Aorta (tissue), 5 donors: ENCODE results near the gene ALG3. TPM values are rescaled to one million over a fixed set of nuclear protein-coding genes. Genes with fewer than 3 reads are reported as not detected.

ENCODE experiments used
- ATAC-seq: fragments of 200-7000 bp; cut with Tn5 transposase; one replicate; pipeline ENCODE4 v1.9.1; 2022; ENCODE audit warnings: moderate library complexity; ENCODE audit not compliant: low FRiP score
- DNase-seq, 2 donors: peaks; one replicate each; pipeline ENCODE4 v3.0.0-alpha.2; 2020
- H3K27ac ChIP-seq, 2 donors: one replicate each; pipeline ENCODE4 v1.5.1; 2013; ENCODE audit warnings: low read length in 2 of 2, mild to moderate bottlenecking in 2 of 2, moderate library complexity in 2 of 2, control low read depth in 1 of 2, inconsistent platforms in 1 of 2, low read depth in 1 of 2
- H3K27me3 ChIP-seq, 2 donors: one replicate each; pipeline ENCODE4 v1.6.1; 2013; ENCODE audit warnings: control low read depth in 1 of 2, low read length in 1 of 2, mild to moderate bottlenecking in 1 of 2, moderate library complexity in 1 of 2; ENCODE audit not compliant: insufficient read depth in 2 of 2, control insufficient read depth in 1 of 2
- H3K36me3 ChIP-seq, 2 donors: one replicate each; pipeline ENCODE4 v1.6.1; 2013; ENCODE audit warnings: control low read depth in 1 of 2, low read length in 1 of 2, mild to moderate bottlenecking in 1 of 2; ENCODE audit not compliant: insufficient read depth in 2 of 2, control insufficient read depth in 1 of 2
- H3K4me1 ChIP-seq, 2 donors: one replicate each; pipeline ENCODE4 v1.6.1; 2013; ENCODE audit warnings: low read length in 2 of 2, control low read depth in 1 of 2, mild to moderate bottlenecking in 1 of 2, moderate library complexity in 1 of 2; ENCODE audit not compliant: insufficient read depth in 2 of 2, control insufficient read depth in 1 of 2
- H3K4me3 ChIP-seq, 2 donors: one replicate each; pipeline ENCODE4 v1.5.1; 2013; ENCODE audit warnings: low read length in 2 of 2, control low read depth in 1 of 2, mild to moderate bottlenecking in 1 of 2
- H3K9me3 ChIP-seq: one replicate; pipeline ENCODE4 v1.6.1; 2013; ENCODE audit warnings: mild to moderate bottlenecking, low read length; ENCODE audit not compliant: control insufficient read depth
- WGBS, 2 donors: extraction: QIAGEN DNeasy Blood & Tissue Kit; methylation state at CpG; one replicate each; pipeline ENCODE4 v1.1.7; 2013; 5-methylcytosine and 5-hydroxymethylcytosine counted together
- intact Hi-C, 2 donors: fragments of 100-400 bp; cut with DNase I; formaldehyde crosslinking; loops; one replicate each; pipeline versions ENCODE4 v1.14.2 to v1.15.0; 2022
- long read RNA-seq, 2 donors: library from polyadenylated mRNA; unstranded; transcript quantifications; one replicate each; pipeline ENCODE4 v2.0.0, GENCODE V29; 2020 to 2021
- polyA plus RNA-seq, 2 donors: library from polyadenylated mRNA; stranded (reverse); fragments of 200-250 nt; gene quantifications; one replicate each; pipeline ENCODE4 v1.2.3, GENCODE V29; 2013
- total RNA-seq, 2 donors: library from RNA; stranded (reverse); fragmentation: NEBNext Ultra II Directional; extraction: Animal tissue kit (Norgen Biotek cat#: 25700); gene quantifications; one replicate each; pipeline ENCODE4 v1.2.1, GENCODE V29; 2021
- donor health status: healthy with polysubstance abuse.
- donor health status: Bipolar disorder and iron deficiency.
- donor health status: DM: no; HTN: no; CAD: no.
- donor health status: DM: no; HTN: no; CAD: no.
- donor health status: DM: yes; HTN: yes; CAD: no.

Gene ALG3
- total RNA-seq = 10 to 100 TPM; 19.4 to 23.9 TPM
- polyA plus RNA-seq = 10 to 100 TPM; 12.5 to 30.7 TPM
- long read RNA-seq, donor 1, transcript ALG3-201 (9 exons, 1,528 nt) = major isoform, 34 of 56 reads
- long read RNA-seq, donor 1, partial matches to known transcripts = 0 of 56 reads
- long read RNA-seq, donor 1, other reads (novel, unspliced or antisense) = 19 of 56 reads
- long read RNA-seq, donor 2, transcript ALG3-201 (9 exons, 1,528 nt) = major isoform, 7 of 15 reads
- long read RNA-seq, donor 2, partial matches to known transcripts = 2 of 15 reads
- long read RNA-seq, donor 2, other reads (novel, unspliced or antisense) = 6 of 15 reads

DNA sequence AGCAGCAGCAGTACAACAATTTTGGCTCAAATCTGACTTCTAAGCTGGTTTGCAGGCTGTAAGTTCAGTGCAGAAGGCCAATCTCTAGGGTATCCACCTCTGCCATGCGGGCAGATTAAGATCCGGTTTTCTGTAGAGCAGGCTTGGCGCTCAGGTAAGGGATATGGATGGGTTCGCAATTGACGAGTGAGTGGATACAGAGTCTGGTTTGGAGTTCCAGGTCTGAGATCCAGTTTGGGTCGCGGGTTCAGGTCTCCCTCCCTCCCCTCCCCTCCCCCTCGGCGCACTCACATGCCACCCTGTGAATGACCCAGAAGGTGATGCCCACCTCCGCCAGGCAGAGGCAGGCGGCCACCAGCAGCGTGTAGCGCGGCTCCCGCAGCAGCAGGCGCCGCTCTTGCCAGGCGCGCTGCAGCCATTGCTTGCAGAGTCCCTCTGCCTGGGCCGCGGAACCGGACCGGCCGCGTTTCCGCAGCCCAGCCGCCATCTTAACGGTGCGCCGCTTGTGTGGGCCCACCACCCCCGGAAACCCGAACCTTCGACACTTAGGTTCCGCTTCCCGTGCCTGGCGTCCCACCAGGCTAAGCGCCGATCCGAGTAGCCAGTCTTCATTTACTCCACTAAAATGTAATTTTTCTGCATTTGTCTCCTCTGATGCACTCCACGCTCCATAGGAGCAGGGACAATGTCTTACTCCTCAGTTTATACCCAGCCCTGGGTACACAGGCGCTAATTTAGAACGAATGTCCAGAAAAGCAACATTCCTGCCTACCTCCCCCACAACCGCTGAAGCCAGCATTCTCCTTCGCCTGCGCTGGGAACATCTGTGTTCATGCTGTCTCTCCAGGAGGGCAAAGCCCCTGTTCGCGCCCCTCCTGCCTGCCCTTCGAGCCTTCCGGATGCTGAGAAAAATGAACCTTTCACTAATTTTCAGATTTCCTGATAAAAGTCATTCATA, at the start of gene ALG3:
Gene ALG3, minus strand, starts transcription at position 509 of the 958 bp plus-strand sequence. Its CDS starts 22 bp downstream, at position 487.
- H3K27me3 ChIP-seq = no peaks in the 10 kb centered on the region
- H3K4me1 ChIP-seq = no peaks in the 10 kb centered on the region
- H3K36me3 ChIP-seq = peaks cover 2 to 11% of the 10 kb centered on the region in 2 donors
- WGBS, 2 donors = 0 to 1% methylated on average over 49 of the region's 49 CpGs
- peak within 1 kb of the TSS; percentile 70 to 72 for H3K4me3 ChIP-seq
- peak within 1 kb of the TSS in 1 of 2 donors; percentile 8 for H3K27ac ChIP-seq
- H3K9me3 ChIP-seq = no peaks in the 10 kb centered on the region
- intact Hi-C loops = loop anchor here (1.0 to 10.0 kb wide), 7 partner anchors 22 to 114 kb away; partner anchors contain the start of genes ABCF3 (in 1 of the 2), DVL3 (in 1 of the 2), EIF2B5 (in 1 of the 2) and PSMD2 (in 1 of the 2)
- DNase-seq = peak; percentile 89 to 94
- peak; percentile 95 for ATAC-seq

DNA sequence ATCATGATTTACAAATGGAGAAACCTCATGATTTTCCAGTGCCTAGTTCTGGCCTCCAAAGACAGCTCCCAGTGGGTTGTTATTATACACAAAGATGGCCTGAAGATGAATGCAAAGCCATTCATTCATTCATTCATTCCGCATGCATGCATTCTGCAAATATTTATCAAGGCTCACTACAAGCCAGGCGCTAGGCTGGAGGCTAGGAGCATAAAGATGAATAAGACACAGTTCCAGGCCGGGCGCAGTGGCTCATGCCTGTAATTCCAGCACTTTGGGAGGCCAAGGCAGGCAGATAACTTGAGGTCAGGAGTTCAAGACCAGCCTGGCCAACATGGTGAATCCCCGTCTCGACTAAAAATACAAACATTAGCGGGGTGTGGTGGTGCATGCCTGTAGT, 47.9 kb upstream of the ALG3 start:
- Histone ChIP-seq H3K27me3 (no peaks in the 10 kb centered on the region), H3K9me3 (no peaks in the 10 kb centered on the region), H3K4me1 (peaks cover 0 to 1% of the 10 kb centered on the region in 2 donors), H3K27ac (no peak overlapping the region), H3K4me3 (no peak overlapping the region), H3K36me3 (peaks cover 0 to under 1% of the 10 kb centered on the region in 2 donors)
- WGBS, 2 donors = 74 to 87% methylated on average over 7 of the region's 7 CpGs
- peak in 1 of 2 donors; percentile 12 for DNase-seq
- no peak for ATAC-seq
- intact Hi-C loops = loop anchor here (5.0 kb wide), 3 partner anchors 34 to 109 kb away; partner anchors contain the start of genes ABCF3 (in 1 of the 2), ALG3 (in 1 of the 2), CAMK2N2 (in 1 of the 2) and EEF1AKMT4 (in 1 of the 2)

DNA sequence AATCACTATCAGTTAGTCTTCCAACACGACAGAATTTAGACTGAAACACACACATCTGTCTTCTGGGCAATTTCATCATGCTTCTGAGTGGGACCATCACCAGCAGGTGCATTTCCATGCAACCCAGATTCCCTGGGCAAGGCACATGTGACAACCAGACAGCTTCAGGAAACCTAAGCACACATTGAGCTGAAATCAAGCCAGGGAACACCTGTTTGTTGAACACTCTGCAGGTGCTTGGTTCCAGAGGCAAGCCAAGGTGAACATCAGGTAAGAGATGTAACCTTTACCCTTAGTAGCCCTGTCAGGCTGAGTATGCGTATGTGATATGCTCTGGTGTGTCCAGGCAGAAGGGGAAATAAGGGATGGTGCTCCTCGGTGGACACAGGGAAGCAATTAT, 47.0 kb upstream of the ALG3 start:
- Histone ChIP-seq H3K4me3 (no peak overlapping the region), H3K36me3 (no peaks in the 10 kb centered on the region), H3K9me3 (no peaks in the 10 kb centered on the region), H3K4me1 (peaks cover 0 to 1% of the 10 kb centered on the region in 2 donors), H3K27ac (no peak overlapping the region), H3K27me3 (no peaks in the 10 kb centered on the region)
- DNase-seq (peak in 1 of 2 donors; percentile 5), ATAC-seq (no peak)
- WGBS, 2 donors = 59 to 61% methylated on average over 3 of the region's 3 CpGs
- intact Hi-C loops = loop anchor here (5.0 kb wide), 3 partner anchors 33 to 108 kb away; partner anchors contain the start of genes ABCF3 (in 1 of the 2), ALG3 (in 1 of the 2), CAMK2N2 (in 1 of the 2) and EEF1AKMT4 (in 1 of the 2)

DNA sequence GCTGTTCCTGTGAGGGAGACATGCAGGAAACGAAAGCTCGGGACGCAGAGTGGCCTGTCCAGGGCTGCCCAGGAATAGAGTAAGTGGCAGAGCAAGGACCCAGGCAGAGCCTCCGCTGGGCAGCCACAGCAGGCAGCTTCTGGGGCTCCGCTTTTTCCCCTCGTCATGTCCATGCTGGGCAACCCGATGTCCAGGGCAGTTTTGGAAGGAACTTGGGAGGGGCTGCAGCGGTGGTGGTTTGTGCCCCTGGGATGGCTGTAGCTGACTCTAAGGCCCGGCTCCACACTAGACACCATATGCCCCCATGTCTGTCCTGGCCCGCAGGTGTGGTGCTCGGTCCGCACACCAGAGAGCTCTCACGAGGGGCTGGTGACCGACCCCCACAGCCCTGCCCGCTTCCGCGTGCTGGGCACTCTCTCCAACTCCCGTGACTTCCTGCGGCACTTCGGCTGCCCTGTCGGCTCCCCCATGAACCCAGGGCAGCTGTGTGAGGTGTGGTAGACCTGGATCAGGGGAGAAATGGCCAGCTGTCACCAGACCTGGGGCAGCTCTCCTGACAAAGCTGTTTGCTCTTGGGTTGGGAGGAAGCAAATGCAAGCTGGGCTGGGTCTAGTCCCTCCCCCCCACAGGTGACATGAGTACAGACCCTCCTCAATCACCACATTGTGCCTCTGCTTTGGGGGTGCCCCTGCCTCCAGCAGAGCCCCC, 43.1 kb upstream of the ALG3 start:
- 92 to 93% methylated on average over 21 of the region's 21 CpGs for WGBS, 2 donors
- Histone ChIP-seq H3K27ac (no peak overlapping the region), H3K9me3 (no peaks in the 10 kb centered on the region), H3K4me3 (no peak overlapping the region), H3K36me3 (no peaks in the 10 kb centered on the region), H3K4me1 (no peaks in the 10 kb centered on the region), H3K27me3 (no peaks in the 10 kb centered on the region)
- ATAC-seq (no peak), DNase-seq (no peak)
- intact Hi-C loops = no loop called here

DNA sequence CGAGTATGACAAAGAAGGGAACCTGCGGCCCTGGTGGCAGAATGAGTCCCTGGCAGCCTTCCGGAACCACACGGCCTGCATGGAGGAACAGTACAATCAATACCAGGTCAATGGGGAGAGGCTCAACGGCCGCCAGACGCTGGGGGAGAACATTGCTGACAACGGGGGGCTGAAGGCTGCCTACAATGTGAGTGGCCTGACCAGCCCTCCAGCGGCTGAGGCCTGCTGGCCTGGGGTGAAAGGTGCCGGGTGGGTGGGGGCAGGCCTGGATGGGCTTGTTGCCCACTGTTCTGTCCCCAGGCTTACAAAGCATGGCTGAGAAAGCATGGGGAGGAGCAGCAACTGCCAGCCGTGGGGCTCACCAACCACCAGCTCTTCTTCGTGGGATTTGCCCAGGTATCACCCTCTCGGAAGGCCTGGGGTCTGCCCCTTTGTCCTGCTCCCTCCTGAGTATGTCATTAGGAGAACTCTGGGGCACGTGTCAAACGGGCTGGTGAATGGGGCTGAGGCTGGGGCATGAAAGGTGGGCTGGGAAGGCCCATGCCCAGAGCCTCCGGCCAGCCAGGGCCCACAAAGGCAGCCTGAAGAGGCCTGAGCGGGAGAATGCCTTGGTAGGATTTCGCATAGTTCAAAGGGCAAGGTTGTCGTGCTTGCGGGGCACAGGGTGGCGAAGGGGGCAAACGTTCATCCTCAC, 42.4 kb upstream of the ALG3 start:
- no peaks in the 10 kb centered on the region for H3K4me1 ChIP-seq
- H3K27ac ChIP-seq = no peak overlapping the region
- WGBS, 2 donors = 87 to 88% methylated on average over 22 of the region's 22 CpGs
- no peak overlapping the region for H3K4me3 ChIP-seq
- no peaks in the 10 kb centered on the region for H3K27me3 ChIP-seq
- DNase-seq (no peak), ATAC-seq (no peak)
- H3K36me3 ChIP-seq = no peaks in the 10 kb centered on the region
- intact Hi-C loops = no loop called here
- no peaks in the 10 kb centered on the region for H3K9me3 ChIP-seq

DNA sequence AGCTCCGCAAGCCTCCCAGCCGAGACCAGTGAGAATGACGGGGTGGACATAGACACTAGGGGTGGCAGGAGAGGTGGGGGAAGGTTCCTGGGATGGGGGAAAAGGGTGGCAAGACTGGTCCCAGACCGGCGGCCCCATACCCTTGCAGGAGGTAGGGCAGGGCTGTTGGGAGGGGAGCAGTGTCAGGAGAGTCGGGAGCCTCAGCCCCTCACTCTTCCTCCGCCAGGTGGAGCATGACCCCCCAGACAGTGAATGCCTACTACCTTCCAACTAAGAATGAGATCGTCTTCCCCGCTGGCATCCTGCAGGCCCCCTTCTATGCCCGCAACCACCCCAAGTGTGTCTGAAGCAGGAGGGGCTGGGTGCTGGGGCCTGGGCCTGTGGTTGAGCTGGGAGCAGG, 41.6 kb upstream of the ALG3 start:
- Histone ChIP-seq H3K27me3 (no peaks in the 10 kb centered on the region), H3K27ac (no peak overlapping the region), H3K36me3 (no peaks in the 10 kb centered on the region), H3K9me3 (no peaks in the 10 kb centered on the region), H3K4me3 (no peak overlapping the region), H3K4me1 (no peaks in the 10 kb centered on the region)
- intact Hi-C loops = no loop called here
- DNase-seq (no peak), ATAC-seq (no peak)
- WGBS, 2 donors = 84 to 87% methylated on average over 9 to 10 of the region's 10 CpGs

DNA sequence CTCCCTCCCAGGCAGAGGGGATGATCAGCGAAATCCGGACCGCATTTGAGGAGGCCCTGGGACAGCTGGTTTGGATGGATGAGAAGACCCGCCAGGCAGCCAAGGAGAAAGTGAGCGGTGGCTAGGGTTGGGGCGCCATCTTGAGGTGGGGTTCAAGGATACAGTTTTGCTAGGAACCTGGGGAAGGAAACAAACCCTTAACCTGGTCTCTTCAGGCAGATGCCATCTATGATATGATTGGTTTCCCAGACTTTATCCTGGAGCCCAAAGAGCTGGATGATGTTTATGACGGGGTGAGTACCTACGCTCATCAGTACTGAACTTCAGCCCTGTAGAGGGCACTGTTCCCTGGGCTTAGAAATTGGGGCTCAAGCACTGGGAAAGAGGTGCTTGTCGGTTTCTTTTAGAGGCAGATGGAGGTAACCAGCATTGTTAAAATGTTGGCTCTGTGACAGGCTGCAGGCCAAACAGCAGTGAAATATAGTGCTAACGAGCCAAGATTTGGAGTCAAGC, 40.7 kb upstream of the ALG3 start:
- Histone ChIP-seq H3K4me1 (no peaks in the 10 kb centered on the region), H3K9me3 (no peaks in the 10 kb centered on the region), H3K36me3 (no peaks in the 10 kb centered on the region), H3K27me3 (no peaks in the 10 kb centered on the region), H3K4me3 (no peak overlapping the region), H3K27ac (no peak overlapping the region)
- intact Hi-C loops = no loop called here
- DNase-seq = peak; percentile 54 to 75
- WGBS, 2 donors = 9 to 14% methylated on average over 10 of the region's 10 CpGs
- ATAC-seq = no peak
